Mesenchymal stem cell (in vitro differentiated cells and primary cell): ENCODE results near the gene GPC3.
A peak's percentile ranks its signal among the peaks of the same experiment; 100 is the strongest.

ENCODE experiments used
- DNase-seq: peaks from one replicate; pipeline ENCODE4 v3.0.0-alpha.2; 2013
- H2AFZ ChIP-seq: one replicate; pipeline ENCODE4 v1.6.1; 2013; ENCODE audit warnings: low read depth, mild to moderate bottlenecking, control low read depth, inconsistent platforms, low read length, moderate library complexity
- H2AK5ac ChIP-seq: 2 replicates; pipeline ENCODE4 v1.6.1; 2013; ENCODE audit warnings: low read length, moderate library complexity, mild to moderate bottlenecking, inconsistent platforms; ENCODE audit not compliant: severe bottlenecking
- H2BK120ac ChIP-seq: one replicate; pipeline ENCODE4 v1.6.1; 2013; ENCODE audit warnings: low read depth, mild to moderate bottlenecking, inconsistent platforms, low read length, moderate library complexity
- H2BK12ac ChIP-seq, 2 experiments: one replicate each; pipeline ENCODE4 v1.6.1; 2013; ENCODE audit warnings: inconsistent platforms in 2 of 2, low read length in 2 of 2, mild to moderate bottlenecking in 2 of 2, moderate library complexity in 2 of 2, control low read depth in 1 of 2
- H2BK15ac ChIP-seq: one replicate; pipeline ENCODE4 v1.6.1; 2013; ENCODE audit warnings: mild to moderate bottlenecking, low read depth, inconsistent platforms; ENCODE audit not compliant: poor library complexity, severe bottlenecking
- H2BK5ac ChIP-seq: 2 replicates; pipeline ENCODE4 v1.6.1; 2013; ENCODE audit warnings: low read depth, mild to moderate bottlenecking, low read length, control low read depth, inconsistent platforms; ENCODE audit not compliant: poor library complexity, severe bottlenecking
- H3K14ac ChIP-seq, 2 experiments: one replicate each; pipeline ENCODE4 v1.6.1; 2013; ENCODE audit warnings: inconsistent platforms in 2 of 2, low read length in 2 of 2, control low read depth in 1 of 2, mild to moderate bottlenecking in 1 of 2, moderate library complexity in 1 of 2
- H3K18ac ChIP-seq, 2 experiments: one replicate each; pipeline ENCODE4 v1.6.1; 2013; ENCODE audit warnings: inconsistent platforms in 2 of 2, low read length in 2 of 2, control low read depth in 1 of 2, low read depth in 1 of 2, mild to moderate bottlenecking in 1 of 2
- H3K23ac ChIP-seq, 2 experiments: one replicate each; pipeline ENCODE4 v1.6.1; 2013; ENCODE audit warnings: inconsistent platforms in 2 of 2, low read length in 2 of 2, mild to moderate bottlenecking in 2 of 2, moderate library complexity in 2 of 2, control low read depth in 1 of 2
- H3K27ac ChIP-seq: 2 replicates; pipeline ENCODE4 v1.5.1; 2013; ENCODE audit warnings: mild to moderate bottlenecking, moderate library complexity, low read length, control low read depth, inconsistent platforms; ENCODE audit not compliant: poor library complexity, severe bottlenecking
- H3K27me3 ChIP-seq, 2 experiments: 2 replicates each; pipeline versions ENCODE4 v1.6.1 to v1.7.0; 2013; ENCODE audit warnings: low read length in 2 of 2, mild to moderate bottlenecking in 2 of 2, moderate library complexity in 2 of 2, control low read depth in 1 of 2, inconsistent platforms in 1 of 2; ENCODE audit not compliant: control insufficient read depth in 1 of 2, insufficient read depth in 1 of 2
- H3K36me3 ChIP-seq, 2 experiments: 2 replicates each; pipeline versions ENCODE4 v1.6.1 to v1.7.0; 2013; ENCODE audit warnings: low read length in 2 of 2, control low read depth in 1 of 2, inconsistent platforms in 1 of 2, low read depth in 1 of 2, mild to moderate bottlenecking in 1 of 2; ENCODE audit not compliant: insufficient read depth in 2 of 2, control insufficient read depth in 1 of 2
- H3K4ac ChIP-seq, 2 experiments: one replicate each; pipeline ENCODE4 v1.6.1; 2013; ENCODE audit warnings: inconsistent platforms in 2 of 2, low read length in 2 of 2, mild to moderate bottlenecking in 2 of 2, moderate library complexity in 2 of 2, control low read depth in 1 of 2, low read depth in 1 of 2
- H3K4me1 ChIP-seq: 2 replicates; pipeline ENCODE4 v1.6.1; 2013; ENCODE audit warnings: low read depth, low read length, control low read depth; ENCODE audit not compliant: control insufficient read depth, insufficient read depth
- H3K4me2 ChIP-seq: 2 replicates; pipeline ENCODE4 v1.6.1; 2013; ENCODE audit warnings: low read length, mild to moderate bottlenecking, inconsistent platforms; ENCODE audit not compliant: poor library complexity, severe bottlenecking
- H3K4me3 ChIP-seq, 2 experiments: 2 replicates each; pipeline versions ENCODE4 v1.5.1 to v1.7.0; 2013; ENCODE audit warnings: low read length in 2 of 2, mild to moderate bottlenecking in 2 of 2, control low read depth in 1 of 2, low read depth in 1 of 2; ENCODE audit not compliant: insufficient read depth in 1 of 2
- H3K79me1 ChIP-seq: replicated peaks from 2 replicates; pipeline ENCODE4 v1.6.1; 2013; ENCODE audit warnings: mild to moderate bottlenecking, control low read depth, low read length, inconsistent platforms; ENCODE audit not compliant: poor library complexity, severe bottlenecking
- H3K9ac ChIP-seq: 2 replicates; pipeline ENCODE4 v1.7.0; 2013; ENCODE audit warnings: mild to moderate bottlenecking, low read length, moderate library complexity
- H3K9me3 ChIP-seq: 2 replicates; pipeline ENCODE4 v1.7.0; 2013; ENCODE audit warnings: mild to moderate bottlenecking, low read length; ENCODE audit not compliant: control insufficient read depth
- H4K8ac ChIP-seq: one replicate; pipeline ENCODE4 v1.6.1; 2013; ENCODE audit warnings: inconsistent platforms, mild to moderate bottlenecking, low read length, moderate library complexity
- H4K91ac ChIP-seq: one replicate; pipeline ENCODE4 v1.6.1; 2013; ENCODE audit warnings: mild to moderate bottlenecking, low read length, inconsistent platforms
- WGBS: methylation state at CpG from one replicate; pipeline ENCODE4 v1.1.7; 2013; ENCODE audit warnings: mixed read lengths; 5-methylcytosine and 5-hydroxymethylcytosine counted together

The GPC3 gene

DNA sequence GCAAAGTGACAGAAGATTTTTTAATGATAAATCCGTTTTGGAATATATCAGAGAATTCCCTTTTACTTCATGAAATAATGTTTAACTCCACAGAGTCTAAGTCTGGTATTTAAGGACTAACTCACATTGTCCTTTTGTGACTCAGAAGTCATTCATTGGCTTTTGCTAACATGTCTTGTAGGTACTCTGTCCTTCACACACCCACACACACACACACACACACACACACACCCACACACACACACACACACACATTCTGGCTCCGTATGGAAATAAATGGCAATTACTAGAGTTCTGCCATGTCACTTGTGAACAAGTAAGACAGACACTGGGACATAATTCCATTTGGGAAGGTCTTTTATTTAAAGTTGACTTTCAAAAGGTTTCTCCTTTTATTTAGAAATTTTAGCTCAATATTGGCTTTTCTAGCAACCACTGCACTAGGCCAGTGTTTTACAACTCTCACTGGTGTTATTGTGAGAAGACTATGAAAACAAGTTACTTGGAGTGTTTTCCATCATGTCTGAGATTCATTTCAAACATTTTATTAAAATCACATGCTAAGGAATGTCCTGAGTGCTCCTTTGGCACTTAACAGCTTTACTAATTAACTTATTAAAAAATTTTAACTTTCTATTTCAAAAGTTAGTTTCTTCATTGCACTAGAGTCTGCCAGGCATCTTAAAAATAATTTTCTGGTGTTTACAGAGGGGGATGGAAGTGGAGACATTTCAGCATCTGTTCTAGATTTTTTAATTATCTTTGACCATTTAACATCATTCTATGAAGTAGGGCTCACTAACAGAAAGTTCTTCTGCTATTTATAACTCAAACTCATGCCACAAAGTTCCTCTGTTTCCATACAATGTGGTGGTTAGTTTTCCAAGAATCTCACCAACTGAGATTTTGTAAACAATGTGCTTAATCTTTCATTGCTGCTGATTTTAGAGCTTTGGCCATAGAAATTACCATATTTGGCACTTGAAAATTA is 329.8 kb downstream of the GPC3 start:
- H3K27ac ChIP-seq, result peak overlapping the region; percentile 64
- no peak overlapping the region for H2BK5ac ChIP-seq
- H3K36me3 ChIP-seq, result no peaks in the 10 kb centered on the region
- H2AK5ac ChIP-seq, result no peak overlapping the region
- H2BK120ac ChIP-seq, result no peak overlapping the region
- H3K9ac ChIP-seq, result peak overlapping the region; percentile 32
- DNase-seq, result peak; percentile 14
- no peak overlapping the region for H3K14ac ChIP-seq
- WGBS, result no CpG with 5 or more reads among the region's 2 CpGs
- no peak overlapping the region for H3K4me3 ChIP-seq
- H2BK12ac ChIP-seq, result no peak overlapping the region
- no peak overlapping the region for H3K18ac ChIP-seq
- H4K91ac ChIP-seq, result no peak overlapping the region
- no peak overlapping the region for H2BK15ac ChIP-seq
- H3K23ac ChIP-seq, result no peak overlapping the region
- no peaks in the 10 kb centered on the region for H3K27me3 ChIP-seq
- no peaks in the 10 kb centered on the region for H3K9me3 ChIP-seq
- no peaks in the 10 kb centered on the region for H3K79me1 ChIP-seq
- no peak overlapping the region for H2AFZ ChIP-seq
- no peak overlapping the region for H3K4me2 ChIP-seq
- H3K4me1 ChIP-seq, result peaks cover 1% of the 10 kb centered on the region
- H4K8ac ChIP-seq, result no peak overlapping the region
- H3K4ac ChIP-seq, result no peak overlapping the region

DNA sequence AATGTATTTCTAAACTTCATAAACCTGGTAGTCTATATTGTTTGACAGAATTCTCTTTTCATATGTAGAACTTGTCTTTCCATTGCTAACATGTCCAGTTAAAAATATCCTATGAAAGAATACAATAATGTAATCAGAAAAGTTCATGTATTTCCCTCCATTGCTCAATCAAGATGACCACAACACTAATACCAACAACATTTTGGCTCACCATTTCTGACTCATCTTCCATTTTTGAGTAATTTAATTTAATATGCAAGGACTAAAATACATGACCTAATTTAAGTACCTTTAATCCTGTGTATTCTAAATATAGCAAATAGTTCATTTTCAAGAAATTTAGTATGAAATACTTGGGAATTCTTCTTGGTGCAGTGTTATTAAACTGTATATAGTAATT is 330.6 kb downstream of the GPC3 start:
- Histone ChIP-seq H3K4me3 (no peak overlapping the region), H3K27me3 (no peaks in the 10 kb centered on the region), H3K14ac (no peak overlapping the region), H2AK5ac (no peak overlapping the region), H2BK5ac (no peak overlapping the region), H3K9me3 (no peaks in the 10 kb centered on the region), H3K4me1 (peaks cover 1% of the 10 kb centered on the region), H4K8ac (no peak overlapping the region), H3K4ac (no peak overlapping the region), H3K4me2 (no peak overlapping the region), H3K23ac (no peak overlapping the region), H2BK15ac (no peak overlapping the region), H2AFZ (no peak overlapping the region), H3K18ac (no peak overlapping the region), H2BK120ac (no peak overlapping the region), H3K36me3 (no peaks in the 10 kb centered on the region), H4K91ac (no peak overlapping the region), H3K9ac (peak overlapping the region; percentile 32), H3K79me1 (no peaks in the 10 kb centered on the region), H2BK12ac (no peak overlapping the region), H3K27ac (no peak overlapping the region)
- peak; percentile 27 for DNase-seq

DNA sequence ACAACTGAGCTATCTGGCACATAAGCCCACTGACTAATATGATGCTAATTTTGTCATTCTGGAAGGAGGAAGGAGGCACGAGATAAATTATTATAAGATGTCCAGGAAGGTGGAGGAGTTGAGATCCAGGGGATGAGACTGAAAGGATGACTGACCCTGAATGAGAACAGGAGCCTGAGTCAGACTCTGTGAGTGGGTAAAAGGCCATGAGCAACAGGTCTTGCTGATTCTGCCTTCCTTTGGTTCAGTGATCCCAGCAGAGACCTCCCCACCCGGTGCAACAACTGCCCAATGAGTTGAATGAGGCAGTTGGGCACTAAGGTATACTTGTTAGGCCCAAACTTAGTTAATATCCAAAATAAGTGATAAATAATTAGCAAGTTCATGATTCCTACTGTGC is 332.0 kb downstream of the GPC3 start:
- no peaks in the 10 kb centered on the region for H3K36me3 ChIP-seq
- no peak overlapping the region for H3K14ac ChIP-seq
- H3K23ac ChIP-seq, result no peak overlapping the region
- H3K79me1 ChIP-seq, result no peaks in the 10 kb centered on the region
- H2BK5ac ChIP-seq, result no peak overlapping the region
- no peak overlapping the region for H2BK15ac ChIP-seq
- H2AK5ac ChIP-seq, result no peak overlapping the region
- no peak overlapping the region for H4K91ac ChIP-seq
- no peak overlapping the region for H3K27ac ChIP-seq
- no peak overlapping the region for H3K4me3 ChIP-seq
- H2BK12ac ChIP-seq, result no peak overlapping the region
- H3K4ac ChIP-seq, result no peak overlapping the region
- DNase-seq, result no peak
- H4K8ac ChIP-seq, result no peak overlapping the region
- no peaks in the 10 kb centered on the region for H3K27me3 ChIP-seq
- no peak overlapping the region for H3K4me2 ChIP-seq
- H3K4me1 ChIP-seq, result peaks cover 1% of the 10 kb centered on the region
- no peak overlapping the region for H3K18ac ChIP-seq
- no peak overlapping the region for H2BK120ac ChIP-seq
- no peak overlapping the region for H2AFZ ChIP-seq
- H3K9ac ChIP-seq, result no peak overlapping the region
- H3K9me3 ChIP-seq, result no peaks in the 10 kb centered on the region
- 100% methylated on average over 1 of the region's 2 CpGs for WGBS

DNA sequence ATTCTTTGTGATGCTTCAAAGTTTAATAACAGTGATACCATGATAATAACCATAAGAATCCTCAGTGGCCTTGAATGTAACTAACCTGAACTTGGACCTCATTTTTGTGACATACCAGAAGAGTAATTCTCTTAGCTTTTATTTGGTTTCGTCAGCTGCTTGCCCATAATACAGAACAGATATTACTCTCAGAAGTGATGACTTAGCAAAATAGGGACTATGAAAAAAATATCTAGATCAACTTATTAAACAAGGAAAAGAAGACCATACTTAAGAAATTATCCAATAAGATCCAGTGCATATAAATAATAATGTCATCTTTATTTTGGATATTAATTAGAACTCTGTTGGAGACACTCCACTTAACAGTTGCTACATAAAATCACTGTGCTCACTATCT is 333.2 kb downstream of the GPC3 start:
- Histone ChIP-seq H2BK5ac (no peak overlapping the region), H2AK5ac (no peak overlapping the region), H4K8ac (no peak overlapping the region), H3K4me1 (peaks cover 1% of the 10 kb centered on the region), H3K4me2 (no peak overlapping the region), H2BK12ac (no peak overlapping the region), H3K4ac (no peak overlapping the region), H3K4me3 (no peak overlapping the region), H3K27me3 (no peaks in the 10 kb centered on the region), H4K91ac (no peak overlapping the region), H3K27ac (no peak overlapping the region), H3K14ac (no peak overlapping the region), H2AFZ (no peak overlapping the region), H2BK15ac (no peak overlapping the region), H3K36me3 (no peaks in the 10 kb centered on the region), H3K23ac (no peak overlapping the region), H2BK120ac (no peak overlapping the region), H3K18ac (no peak overlapping the region), H3K9me3 (no peaks in the 10 kb centered on the region), H3K9ac (no peak overlapping the region), H3K79me1 (no peaks in the 10 kb centered on the region)
- DNase-seq, result no peak
- no CpG with 5 or more reads among the region's 1 CpG for WGBS
